ENCODE data around the gene KDM6A. TPM values are rescaled to one million over a fixed set of nuclear protein-coding genes. Genes with fewer than 3 reads are reported as not detected.

The KDM6A gene
- total RNA-seq, 1 experiment from 2014 or later, result 42.8 TPM

DNA sequence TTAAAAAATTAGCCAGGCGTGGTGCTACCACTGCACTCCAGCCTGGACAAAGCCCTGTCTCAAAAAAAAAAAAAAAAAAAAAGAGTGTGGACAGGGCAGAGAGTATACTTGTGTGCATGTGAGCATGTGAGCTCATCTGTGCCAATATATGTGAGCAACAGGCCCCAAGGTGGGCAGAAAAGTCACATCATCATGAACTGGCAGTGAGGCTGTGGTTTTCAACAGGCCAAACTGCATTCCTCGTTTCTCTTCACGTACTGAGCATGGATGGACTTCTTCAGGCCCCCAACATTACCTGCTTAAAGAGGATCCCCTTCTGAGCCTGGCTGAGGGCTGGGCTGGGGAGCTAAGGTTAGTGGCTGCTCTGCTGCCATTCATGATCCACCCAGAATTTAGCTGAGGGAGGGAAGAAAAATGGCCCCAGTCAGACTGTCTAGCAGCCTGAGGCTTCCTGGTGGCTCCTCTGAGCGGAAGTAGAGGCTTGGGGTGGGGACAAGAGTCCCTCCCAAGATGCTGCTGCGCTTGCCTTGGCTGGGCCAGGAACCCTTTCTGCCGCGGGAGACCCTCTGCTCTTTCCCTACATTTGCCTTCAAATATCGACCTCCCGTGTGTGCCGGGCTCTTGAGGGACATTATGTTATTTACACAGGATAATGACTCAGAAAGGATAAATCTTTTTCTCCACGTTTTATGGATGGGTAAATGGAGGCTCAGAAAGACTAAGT lies 272.7 kb downstream of the KDM6A start:
- no peak overlapping the region for H4K5ac ChIP-seq (ENCODE audit: insufficient read length, low read depth, low read length)
- no peak overlapping the region for H2BK120ac ChIP-seq (ENCODE audit: low read depth, low read length, poor library complexity, severe bottlenecking)
- H3K9me3 Mint-ChIP-seq, result peaks cover 69 to 79% of the 10 kb centered on the region in 2 experiments

More for the DNA sequence above, 272.7 kb downstream of the KDM6A start:
- no peak overlapping the region for H3K56ac ChIP-seq (ENCODE audit: insufficient read length, low read depth, low read length)
- H2BK15ac ChIP-seq (ENCODE audit: low read depth, low read length), result no peak overlapping the region
- WGBS (ENCODE audit: extremely low coverage, insufficient read length, low lambda C conversion rate), result no CpG with 5 or more reads among the region's 11 CpGs
- H3K4ac ChIP-seq (ENCODE audit: low read depth, low read length), result no peak overlapping the region
- no peak overlapping the region for H2BK12ac ChIP-seq (ENCODE audit: insufficient read length, low read depth, low read length)
- Mint-ChIP-seq H3K36me3 (ENCODE audit: insufficient read depth in 1 of 3, low read depth in 3 of 3) (peaks cover 0 to 3% (median 0%) of the 10 kb centered on the region in 3 experiments; a peak in 4 of 7 replicates), H3K27me3 (ENCODE audit: low read depth) (no peaks in the 10 kb centered on the region; the same call in none of the 2 replicates), H3K4me1 (no peaks in the 10 kb centered on the region), H3K4me3 (no peak overlapping the region), H3K27ac (no peak overlapping the region)
- H3K9ac ChIP-seq (ENCODE audit: extremely low read depth, insufficient read length, low read length), result no peak overlapping the region
- H3K23me2 ChIP-seq (ENCODE audit: insufficient read length, low read depth, low read length, poor library complexity, severe bottlenecking), result no peaks in the 10 kb centered on the region
- no peak overlapping the region for H3T11ph ChIP-seq (ENCODE audit: low read length)
- no peaks in the 10 kb centered on the region for H3K79me1 ChIP-seq (ENCODE audit: insufficient read depth, low read depth, low read length, poor library complexity, severe bottlenecking)
- no peak overlapping the region for H3K14ac ChIP-seq (ENCODE audit: insufficient read depth, low read length)
- no peak overlapping the region for H3K4me2 ChIP-seq (ENCODE audit: insufficient read depth, insufficient read length, low read length)
- no peaks in the 10 kb centered on the region for H3K79me2 ChIP-seq (ENCODE audit: insufficient read depth, low read length)
- no peaks in the 10 kb centered on the region for H4K20me1 ChIP-seq (ENCODE audit: control insufficient read depth, insufficient read depth, insufficient read length)
- H3K27ac ChIP-seq (ENCODE audit: insufficient read length, low read depth, low read length), result no peak overlapping the region
- H4K91ac ChIP-seq (ENCODE audit: insufficient read length, low read depth, low read length), result no peak overlapping the region
- H4K8ac ChIP-seq (replicated peaks; ENCODE audit: insufficient read length, low read depth, low read length), result no peak overlapping the region
- H2AFZ ChIP-seq (ENCODE audit: low read length), result no peak overlapping the region
- H3K4me1 ChIP-seq (ENCODE audit: insufficient read depth, low read length), result no peaks in the 10 kb centered on the region
- no peak for DNase-seq
- no peak overlapping the region for H3K23ac ChIP-seq (ENCODE audit: insufficient read length, low read depth, low read length)
- H2BK5ac ChIP-seq (ENCODE audit: insufficient read length, low read length), result no peak overlapping the region
- peaks cover 46% of the 10 kb centered on the region for H3K9me3 ChIP-seq (ENCODE audit: control insufficient read depth, low read depth, low read length)
- TF ChIP-seq, protein P1, sequence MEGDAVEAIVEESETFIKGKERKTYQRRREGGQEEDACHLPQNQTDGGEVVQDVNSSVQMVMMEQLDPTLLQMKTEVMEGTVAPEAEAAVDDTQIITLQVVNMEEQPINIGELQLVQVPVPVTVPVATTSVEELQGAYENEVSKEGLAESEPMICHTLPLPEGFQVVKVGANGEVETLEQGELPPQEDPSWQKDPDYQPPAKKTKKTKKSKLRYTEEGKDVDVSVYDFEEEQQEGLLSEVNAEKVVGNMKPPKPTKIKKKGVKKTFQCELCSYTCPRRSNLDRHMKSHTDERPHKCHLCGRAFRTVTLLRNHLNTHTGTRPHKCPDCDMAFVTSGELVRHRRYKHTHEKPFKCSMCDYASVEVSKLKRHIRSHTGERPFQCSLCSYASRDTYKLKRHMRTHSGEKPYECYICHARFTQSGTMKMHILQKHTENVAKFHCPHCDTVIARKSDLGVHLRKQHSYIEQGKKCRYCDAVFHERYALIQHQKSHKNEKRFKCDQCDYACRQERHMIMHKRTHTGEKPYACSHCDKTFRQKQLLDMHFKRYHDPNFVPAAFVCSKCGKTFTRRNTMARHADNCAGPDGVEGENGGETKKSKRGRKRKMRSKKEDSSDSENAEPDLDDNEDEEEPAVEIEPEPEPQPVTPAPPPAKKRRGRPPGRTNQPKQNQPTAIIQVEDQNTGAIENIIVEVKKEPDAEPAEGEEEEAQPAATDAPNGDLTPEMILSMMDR (conservative IDR thresholded peaks at IDR 0.05), result no peak
- no peak overlapping the region for H2BK20ac ChIP-seq (ENCODE audit: low read depth, low read length, poor library complexity, severe bottlenecking)
- H2AK5ac ChIP-seq (ENCODE audit: insufficient read length, low read length), result no peak overlapping the region
- no peak overlapping the region for H3K18ac ChIP-seq (ENCODE audit: insufficient read length, low read depth, low read length)
- no peaks in the 10 kb centered on the region for H3K27me3 ChIP-seq (ENCODE audit: insufficient read depth, low read length)
